Small intestine (tissue), 7 donors: Measurements from ENCODE around the gene ENAH. TPM values are rescaled to one million over a fixed set of nuclear protein-coding genes. Genes with fewer than 3 reads are reported as not detected.
"Not testable (repeated sequence)": the region's sequence is repeated elsewhere in the genome, so short reads cannot be mapped to it uniquely, and the experiment has no call there.

ENCODE experiments used
- DNase-seq, 2 donors: peaks; one replicate each; pipeline versions ENCODE4 v3.0.0 to v3.0.0-alpha.2; 2013
- FAIRE-seq: peaks from 2 replicates; lab custom pipeline; 2012; peaks lifted over from hg19 to GRCh38; lab: Jason Lieb, UNC
- H3K27ac ChIP-seq, 3 donors: one replicate each; pipeline ENCODE4 v1.5.1; 2013; ENCODE audit warnings: low read length in 2 of 3, mild to moderate bottlenecking in 2 of 3, control low read depth in 1 of 3, inconsistent platforms in 1 of 3, low read depth in 1 of 3, moderate library complexity in 1 of 3
- H3K27me3 ChIP-seq, 3 donors: one replicate each; pipeline ENCODE4 v1.6.1; 2013; ENCODE audit warnings: low read length in 3 of 3, inconsistent platforms in 1 of 3; ENCODE audit not compliant: control insufficient read depth in 3 of 3, insufficient read depth in 3 of 3
- H3K36me3 ChIP-seq, 3 donors: one replicate each; pipeline ENCODE4 v1.6.1; 2013; ENCODE audit warnings: low read length in 3 of 3, inconsistent platforms in 1 of 3, low read depth in 1 of 3, mild to moderate bottlenecking in 1 of 3, moderate library complexity in 1 of 3; ENCODE audit not compliant: control insufficient read depth in 3 of 3, insufficient read depth in 2 of 3
- H3K4me1 ChIP-seq, 3 donors: one replicate each; pipeline ENCODE4 v1.6.1; 2013; ENCODE audit warnings: low read length in 2 of 3, inconsistent platforms in 1 of 3, low read depth in 1 of 3, mild to moderate bottlenecking in 1 of 3, moderate library complexity in 1 of 3; ENCODE audit not compliant: control insufficient read depth in 3 of 3, insufficient read depth in 2 of 3
- H3K4me3 ChIP-seq, 3 donors: one replicate each; pipeline ENCODE4 v1.5.1; 2013; ENCODE audit warnings: low read length in 3 of 3, control low read depth in 1 of 3, inconsistent platforms in 1 of 3, low read depth in 1 of 3, mild to moderate bottlenecking in 1 of 3, moderate library complexity in 1 of 3
- H3K9me3 ChIP-seq, 2 donors: one replicate each; pipeline ENCODE4 v1.6.1; 2013; ENCODE audit warnings: low read depth in 1 of 2, low read length in 1 of 2; ENCODE audit not compliant: control insufficient read depth in 2 of 2, insufficient read depth in 1 of 2
- WGBS, 3 donors: extraction: QIAGEN DNeasy Blood & Tissue Kit; methylation state at CpG; one replicate each; pipeline ENCODE4 v1.1.7; 2013; 5-methylcytosine and 5-hydroxymethylcytosine counted together
- polyA plus RNA-seq, 4 donors: library from polyadenylated mRNA; stranded (reverse) in 3 of 4; unstranded in 1 of 4; fragments of 200-250 nt in 3 of 4; fragments of 120-200 nt in 1 of 4; gene quantifications; one replicate each; pipeline versions ENCODE4 v1.2.1 to v1.2.3, GENCODE V29; 2013
- donor health status: healthy with polysubstance abuse.
- donor health status: control.
- donor health status: control.
- donor health status: Bipolar disorder and iron deficiency.
- donor health status: healthy.

Gene ENAH
- polyA plus RNA-seq, 4 donors = 4.5 to 26.0 (median 13.9) TPM

GRCh38 chr1:225645194-225645895 lies 7.6 kb downstream of the ENAH start:
- no peak for FAIRE-seq
- no peaks in the 10 kb centered on the region for H3K27me3 ChIP-seq
- no peak for DNase-seq
- H3K4me1 ChIP-seq = no peaks in the 10 kb centered on the region
- WGBS, 3 donors = 78 to 93% (median 86%) methylated on average over 6 of the region's 6 CpGs
- no peak overlapping the region for H3K27ac ChIP-seq
- H3K36me3 ChIP-seq = peaks cover 0 to 3% (median 0%) of the 10 kb centered on the region in 3 donors
- no peaks in the 10 kb centered on the region for H3K9me3 ChIP-seq
- no peak overlapping the region for H3K4me3 ChIP-seq

GRCh38 chr1:225644666-225645065 lies 8.3 kb downstream of the ENAH start:
- no peak overlapping the region for H3K4me3 ChIP-seq
- peak overlapping the region in 1 of 3 donors; percentile 49 for H3K27ac ChIP-seq
- no peak for DNase-seq
- 76 to 85% (median 76%) methylated on average over 1 of the region's 1 CpG for WGBS, 3 donors
- FAIRE-seq = no peak
- H3K27me3 ChIP-seq = no peaks in the 10 kb centered on the region
- H3K9me3 ChIP-seq = no peaks in the 10 kb centered on the region
- peaks cover 0 to 3% (median 0%) of the 10 kb centered on the region in 3 donors for H3K36me3 ChIP-seq
- no peaks in the 10 kb centered on the region for H3K4me1 ChIP-seq

DNA sequence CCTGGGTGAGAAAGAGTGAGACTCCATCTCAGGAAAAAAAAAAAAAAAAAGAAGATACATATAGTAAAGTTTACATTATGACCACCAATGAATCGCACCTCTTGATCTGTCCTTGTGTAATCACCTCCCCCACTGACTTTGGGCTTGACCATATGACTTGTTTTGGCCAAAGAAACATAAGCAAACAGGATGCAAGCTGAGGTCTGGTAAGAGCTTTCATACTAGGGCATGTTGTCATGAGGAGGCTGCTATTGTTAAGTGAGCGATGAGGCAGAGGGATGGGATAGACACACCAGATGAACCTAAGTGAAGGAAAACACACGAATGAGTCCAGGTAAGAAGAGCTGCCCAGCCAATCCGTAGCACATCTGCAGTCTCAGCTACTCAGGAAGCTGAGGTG lies 10.7 kb downstream of the ENAH start:
- peaks cover 0 to 5% (median 0%) of the 10 kb centered on the region in 3 donors for H3K36me3 ChIP-seq
- H3K4me1 ChIP-seq = no peaks in the 10 kb centered on the region
- no peaks in the 10 kb centered on the region for H3K27me3 ChIP-seq
- H3K9me3 ChIP-seq = peaks cover 0 to 3% of the 10 kb centered on the region in 2 donors
- FAIRE-seq (no peak), DNase-seq (no peak)
- H3K27ac ChIP-seq = no peak overlapping the region
- WGBS, 3 donors = 73 to 81% (median 73%) methylated on average over 4 of the region's 4 CpGs
- H3K4me3 ChIP-seq = no peak overlapping the region

GRCh38 chr1:225638853-225639252 lies 14.1 kb downstream of the ENAH start:
- DNase-seq = no peak
- Histone ChIP-seq H3K4me3 (no peak overlapping the region), H3K36me3 (peaks cover 0 to 6% (median 0%) of the 10 kb centered on the region in 3 donors), H3K27me3 (no peaks in the 10 kb centered on the region), H3K4me1 (no peaks in the 10 kb centered on the region), H3K9me3 (peaks cover 0 to 3% of the 10 kb centered on the region in 2 donors), H3K27ac (no peak overlapping the region)
- FAIRE-seq = no peak
- WGBS, 3 donors = 65 to 82% (median 65%) methylated on average over 1 of the region's 1 CpG

DNA sequence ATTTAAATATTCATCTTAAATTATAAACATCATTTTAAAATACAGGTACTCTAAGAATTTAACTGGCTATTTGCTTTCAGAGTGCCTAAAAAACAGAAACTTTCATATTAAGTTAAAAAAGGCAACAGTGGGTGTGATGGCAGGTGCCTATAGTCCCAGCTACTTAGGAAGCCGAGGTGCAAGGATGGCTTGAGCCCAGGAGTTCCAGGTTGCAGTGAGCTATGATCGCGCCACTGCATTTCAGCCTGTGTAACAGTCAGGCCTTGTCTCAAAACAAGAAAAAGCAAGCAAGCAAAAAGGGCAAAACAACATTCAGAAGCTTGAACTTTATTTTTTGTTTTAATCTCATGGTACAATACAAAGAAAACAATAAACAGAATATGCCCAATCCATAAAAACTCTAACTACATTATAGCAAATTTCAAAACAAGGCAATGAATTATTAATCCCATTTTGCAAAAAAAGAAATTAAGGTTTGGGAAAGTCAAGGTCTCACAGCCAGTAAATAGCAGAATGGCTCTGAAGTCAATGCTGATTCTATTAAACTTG lies 15.2 kb downstream of the ENAH start:
- Histone ChIP-seq H3K9me3 (peaks cover 0 to 3% of the 10 kb centered on the region in 2 donors), H3K4me3 (no peak overlapping the region), H3K4me1 (no peaks in the 10 kb centered on the region), H3K27ac (no peak overlapping the region), H3K36me3 (peaks cover 0 to 3% (median 0%) of the 10 kb centered on the region in 3 donors), H3K27me3 (no peaks in the 10 kb centered on the region)
- WGBS, 3 donors = 89 to 96% (median 95%) methylated on average over 3 of the region's 3 CpGs
- DNase-seq (no peak), FAIRE-seq (no peak)

DNA sequence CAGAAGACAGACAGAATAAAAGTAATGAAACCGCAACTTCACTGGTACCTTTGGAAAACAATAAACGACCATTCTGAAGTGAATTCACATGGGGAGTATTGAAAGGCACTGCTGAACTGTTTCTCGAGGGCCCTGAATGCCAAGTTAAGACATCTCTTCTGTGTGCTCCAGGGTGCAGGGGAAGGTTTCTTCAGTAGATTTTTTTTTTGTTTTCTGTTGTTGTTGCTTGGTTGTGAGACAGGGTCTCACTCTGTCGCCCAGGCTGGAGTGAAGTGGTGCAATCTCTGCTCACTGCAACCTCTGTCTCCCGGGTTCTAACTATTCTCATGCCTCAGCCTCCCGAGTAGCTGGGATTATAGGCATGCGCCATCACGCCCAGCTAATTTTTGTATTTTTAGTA lies 15.9 kb downstream of the ENAH start:
- H3K4me1 ChIP-seq, H3K36me3 ChIP-seq, FAIRE-seq, H3K27ac ChIP-seq, H3K27me3 ChIP-seq, H3K4me3 ChIP-seq, H3K9me3 ChIP-seq, DNase-seq: not testable (repeated sequence)
- WGBS, 3 donors = 88 to 93% (median 93%) methylated on average over 8 of the region's 8 CpGs

DNA sequence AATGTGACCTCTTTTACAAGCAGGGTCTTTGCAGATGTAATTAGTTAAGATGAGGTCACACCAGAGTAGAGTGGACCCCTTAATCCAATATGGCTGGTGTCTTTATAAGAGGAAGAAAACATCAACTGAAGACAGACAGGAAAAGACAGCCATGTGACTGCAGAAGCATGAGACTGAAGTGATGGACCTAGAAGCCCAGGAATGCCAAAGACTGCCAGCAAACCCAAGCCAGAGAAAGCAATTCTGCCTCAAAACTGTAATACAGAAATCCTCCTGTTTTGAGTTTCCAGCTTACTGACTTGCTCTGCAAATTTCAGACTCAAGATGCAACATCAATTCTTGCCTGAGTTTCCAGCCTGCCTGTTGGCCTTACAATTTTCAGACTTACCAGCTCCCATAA lies 17.3 kb downstream of the ENAH start:
- Histone ChIP-seq H3K4me1 (peaks cover 0 to 3% (median 0%) of the 10 kb centered on the region in 3 donors), H3K9me3 (peaks cover 0 to 3% of the 10 kb centered on the region in 2 donors), H3K27ac (no peak overlapping the region), H3K36me3 (peaks cover 0 to 3% (median 0%) of the 10 kb centered on the region in 3 donors), H3K27me3 (no peaks in the 10 kb centered on the region), H3K4me3 (no peak overlapping the region)
- DNase-seq (no peak), FAIRE-seq (no peak)

GRCh38 chr1:225632836-225633235 lies 20.1 kb downstream of the ENAH start:
- FAIRE-seq, H3K4me3 ChIP-seq, H3K9me3 ChIP-seq, H3K4me1 ChIP-seq, DNase-seq, H3K27ac ChIP-seq, H3K27me3 ChIP-seq, H3K36me3 ChIP-seq: not testable (repeated sequence)
- WGBS, 3 donors = 87 to 94% (median 88%) methylated on average over 4 of the region's 4 CpGs
